GM18870 (cell line): ENCODE measurements around the gene MFAP2.

ENCODE experiments used
- ATAC-seq: cut with Tn5 transposase; IDR thresholded peaks from one replicate; pipeline ENCODE4 v1.9.1; 2021; ENCODE audit warnings: moderate library complexity; ENCODE audit not compliant: unreplicated experiment

The MFAP2 gene

GRCh38 chr1:17008208-17008855 lies 27.9 kb upstream of the MFAP2 start:
- no peak for ATAC-seq

DNA sequence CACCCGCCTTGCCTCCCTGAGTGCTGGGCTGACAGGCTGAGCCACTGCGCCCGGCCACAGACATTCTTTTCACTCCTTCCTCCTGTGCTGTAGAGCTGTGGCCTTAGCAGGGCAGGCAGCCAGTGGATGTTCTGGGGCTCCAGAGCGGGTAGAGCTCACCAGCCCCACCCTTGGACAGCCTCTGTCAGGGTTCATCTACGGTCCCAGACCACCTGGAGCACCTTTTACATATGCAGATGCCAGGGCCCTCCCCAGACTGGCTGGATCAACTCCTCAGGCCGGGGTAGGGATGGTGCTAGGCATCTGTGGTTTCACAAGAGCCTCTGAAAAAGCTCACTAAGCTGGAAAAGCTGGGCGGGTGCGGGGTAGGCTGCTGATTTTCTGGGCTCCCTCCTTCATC lies 26.7 kb upstream of the MFAP2 start:
- no peak for ATAC-seq

DNA sequence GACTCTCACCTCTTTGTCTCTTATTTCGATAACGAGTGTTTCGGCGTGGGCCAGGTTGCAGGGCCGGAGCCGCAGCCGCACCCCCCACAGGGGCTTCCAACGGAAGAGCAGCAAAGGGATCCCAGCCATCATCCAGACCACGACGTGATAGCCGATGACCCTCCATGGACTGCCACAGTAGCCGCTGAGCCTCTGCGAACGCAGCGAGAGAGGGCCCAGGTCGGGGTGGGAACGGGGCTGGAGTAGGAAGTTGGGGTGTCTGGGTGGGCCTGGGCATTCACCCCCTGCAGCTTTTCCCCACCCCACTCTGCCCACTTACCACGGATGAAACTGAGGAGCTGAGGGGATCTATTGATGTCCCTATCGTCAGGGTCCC lies 24.9 kb upstream of the MFAP2 start:
- no peak for ATAC-seq

DNA sequence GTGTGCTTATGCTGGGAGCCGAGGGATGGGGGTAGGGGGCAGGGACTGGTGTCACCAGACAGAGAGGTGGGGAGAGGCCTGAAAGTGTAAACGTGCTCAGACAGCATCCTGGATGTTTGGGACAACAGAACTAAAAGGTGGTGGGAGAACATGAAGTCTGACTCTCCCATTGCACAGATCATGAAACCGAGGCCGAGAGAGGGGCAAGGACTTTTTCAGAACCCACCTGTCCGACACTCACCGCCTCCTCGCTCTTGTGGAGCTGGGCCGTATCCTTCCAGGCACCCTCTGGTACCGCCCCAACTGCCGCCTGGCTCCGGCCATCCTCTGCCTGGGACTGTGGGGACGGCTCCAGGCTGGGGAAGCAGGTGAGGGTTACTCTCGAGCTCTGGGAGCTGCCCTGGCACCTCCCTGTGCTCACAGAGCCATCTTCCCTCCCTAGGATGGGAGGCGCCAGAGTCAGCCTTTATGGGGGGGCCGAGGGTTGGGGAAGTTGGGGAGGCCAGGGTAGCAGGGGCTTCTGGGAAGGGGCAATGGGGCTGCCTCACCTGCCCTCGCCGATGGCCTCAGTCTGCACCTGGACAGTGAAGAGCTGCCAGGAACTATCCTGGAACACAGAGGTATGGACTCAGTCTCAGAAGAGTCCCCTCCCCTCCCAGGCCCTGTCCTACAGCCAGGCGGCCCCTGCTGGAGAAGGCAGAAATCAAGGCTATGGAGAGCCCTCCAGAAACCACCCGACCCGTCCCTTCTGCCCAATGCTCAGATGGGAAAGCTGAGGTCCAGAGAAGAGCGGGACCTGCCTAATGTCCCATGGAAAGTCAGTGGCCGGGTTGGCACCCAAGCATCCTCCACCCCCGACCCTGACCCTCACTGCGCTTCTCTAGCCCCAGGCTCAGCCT lies 24.3 kb upstream of the MFAP2 start:
- ATAC-seq: no peak

DNA sequence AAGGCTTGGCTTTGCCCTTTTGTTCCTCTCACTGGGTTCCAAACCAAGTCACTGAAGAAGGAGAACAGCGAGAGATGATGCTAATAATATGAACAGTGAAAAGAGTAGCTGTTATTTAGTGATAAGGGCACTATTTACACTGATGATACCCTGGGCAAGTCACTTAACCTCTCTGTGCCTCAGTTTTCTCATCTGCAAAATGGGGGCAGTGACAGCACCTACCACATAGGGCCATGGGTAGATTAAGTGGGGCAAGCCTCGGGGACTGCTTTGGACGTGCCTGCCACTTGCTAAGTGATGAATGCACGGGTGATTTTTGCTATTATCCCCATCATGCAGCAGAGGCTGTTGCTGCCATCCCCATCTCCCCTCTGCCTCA lies 22.1 kb upstream of the MFAP2 start:
- ATAC-seq: no peak

GRCh38 chr1:17001760-17002523 lies 21.5 kb upstream of the MFAP2 start:
- ATAC-seq: no peak

- no peak for ATAC-seq
These were observed 19.4 kb upstream of the MFAP2 start for GRCh38 chr1:16999863-17000262.

DNA sequence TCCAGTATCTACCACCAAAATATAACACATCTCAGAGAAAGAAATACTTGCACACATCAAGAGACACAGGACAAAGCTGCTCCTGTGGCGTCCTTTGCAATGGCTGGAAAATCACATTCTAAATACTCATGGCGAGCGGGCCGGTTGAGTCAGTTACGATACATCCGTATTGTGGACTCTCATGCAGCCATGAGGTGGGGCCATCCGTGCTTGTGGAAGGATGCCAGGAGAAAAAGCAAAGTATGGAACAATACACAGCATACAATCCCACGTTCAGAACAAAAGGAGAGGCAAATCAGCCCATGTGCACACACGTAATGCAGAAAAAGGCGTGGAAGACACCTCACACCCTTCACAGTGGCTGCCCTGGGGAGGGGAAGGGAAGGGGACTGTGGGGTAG lies 18.2 kb upstream of the MFAP2 start:
- ATAC-seq: no peak

GRCh38 chr1:16996845-16997244 lies 16.4 kb upstream of the MFAP2 start:
- ATAC-seq: no peak

DNA sequence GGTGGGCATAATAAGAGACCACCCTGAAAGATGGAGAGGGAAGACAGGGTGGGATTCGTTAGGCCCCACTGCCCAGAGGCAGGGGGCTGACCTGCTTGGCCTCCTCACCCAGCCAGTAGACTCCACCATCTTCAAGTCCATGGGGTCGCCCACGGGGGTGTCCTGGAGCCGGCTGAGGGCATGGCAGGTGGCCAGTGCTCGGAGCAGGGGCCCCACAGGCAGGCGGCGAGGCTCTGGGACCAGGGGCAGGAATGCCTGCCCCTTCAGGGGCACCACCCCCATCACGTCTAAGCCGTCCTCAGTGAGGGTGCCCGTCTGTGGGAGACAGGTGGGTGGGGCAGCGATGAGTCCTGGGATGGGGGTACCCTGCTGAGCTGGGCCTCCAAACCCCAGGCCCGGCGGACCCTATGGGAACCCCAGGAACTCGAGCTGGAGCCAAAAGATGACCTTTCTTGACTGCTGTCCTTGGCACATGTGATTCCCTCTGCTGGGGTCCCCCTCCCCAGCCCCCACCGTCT lies 13.2 kb upstream of the MFAP2 start:
- ATAC-seq: no peak

GRCh38 chr1:16992675-16993074 lies 12.3 kb upstream of the MFAP2 start:
- no peak for ATAC-seq

DNA sequence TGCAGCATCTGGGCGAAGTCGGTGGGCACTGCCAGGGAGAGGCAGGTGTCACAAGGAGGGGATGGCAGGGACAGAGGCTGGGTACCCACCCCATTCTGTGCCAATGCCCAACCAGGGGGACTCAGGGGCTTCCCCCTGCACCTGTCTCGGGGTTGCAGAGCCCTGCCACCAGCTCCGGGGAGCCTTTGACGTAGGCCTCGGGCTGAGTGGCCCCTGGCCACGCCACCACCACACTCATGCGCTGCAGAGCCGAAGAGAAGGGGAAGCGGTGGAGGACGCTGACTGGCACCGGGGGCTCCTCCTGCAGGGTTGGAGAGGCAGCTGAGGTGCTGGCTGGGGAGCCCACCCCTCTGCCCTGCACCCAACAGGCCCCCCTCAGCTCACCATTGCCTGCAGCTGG lies 11.7 kb upstream of the MFAP2 start:
- no peak for ATAC-seq

DNA sequence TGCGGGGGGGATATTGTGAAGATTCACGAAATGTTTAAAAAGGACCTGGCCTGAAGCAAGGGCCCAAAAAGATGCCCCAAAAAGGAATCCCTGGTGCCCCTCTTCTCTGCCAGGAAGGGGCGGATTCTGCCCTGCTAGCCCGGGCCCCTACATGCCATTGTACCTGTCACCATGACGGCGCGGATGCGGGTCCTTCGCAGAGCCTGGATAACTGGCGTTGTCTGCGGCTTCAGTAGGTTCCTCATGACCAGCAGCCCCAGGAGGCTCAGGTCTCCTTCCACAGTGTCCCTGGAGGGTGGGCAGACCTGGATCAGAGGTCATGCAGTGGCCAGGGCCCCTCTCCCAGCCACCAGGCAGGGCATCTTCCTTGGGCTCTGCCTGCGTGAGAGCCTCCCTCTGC lies 11.2 kb upstream of the MFAP2 start:
- no peak for ATAC-seq

GRCh38 chr1:16989676-16990391 lies 9.4 kb upstream of the MFAP2 start:
- no peak for ATAC-seq

GRCh38 chr1:16988210-16988609 lies 7.8 kb upstream of the MFAP2 start:
- no peak for ATAC-seq

GRCh38 chr1:16986962-16987361 lies 6.5 kb upstream of the MFAP2 start:
- ATAC-seq: no peak

DNA sequence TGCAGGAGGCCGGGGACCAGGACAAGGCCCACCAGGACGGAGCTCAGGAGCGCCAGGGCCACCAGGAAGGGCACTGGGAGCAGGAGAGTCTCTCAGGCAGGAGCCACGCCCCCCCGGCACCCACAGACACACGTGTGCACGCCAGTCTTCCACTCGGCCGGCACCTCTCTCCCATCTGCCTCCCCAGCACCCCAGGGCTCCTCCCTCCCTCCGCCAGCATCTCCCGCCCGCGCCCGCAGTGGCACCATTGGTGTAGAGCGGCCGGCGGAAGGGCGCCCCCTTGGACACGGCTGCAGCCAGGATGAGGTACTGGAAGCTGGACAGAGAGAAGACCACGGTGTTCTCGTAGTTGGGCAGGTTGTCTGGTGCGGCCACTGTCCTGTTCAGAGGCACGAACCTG lies 6.1 kb upstream of the MFAP2 start:
- ATAC-seq: no peak

- ATAC-seq: no peak
These were observed 5.7 kb upstream of the MFAP2 start for GRCh38 chr1:16986113-16986512.

GRCh38 chr1:16984717-16985116 lies 4.3 kb upstream of the MFAP2 start:
- no peak for ATAC-seq

- no peak for ATAC-seq
These were observed 3.2 kb upstream of the MFAP2 start for GRCh38 chr1:16983649-16984048.

DNA sequence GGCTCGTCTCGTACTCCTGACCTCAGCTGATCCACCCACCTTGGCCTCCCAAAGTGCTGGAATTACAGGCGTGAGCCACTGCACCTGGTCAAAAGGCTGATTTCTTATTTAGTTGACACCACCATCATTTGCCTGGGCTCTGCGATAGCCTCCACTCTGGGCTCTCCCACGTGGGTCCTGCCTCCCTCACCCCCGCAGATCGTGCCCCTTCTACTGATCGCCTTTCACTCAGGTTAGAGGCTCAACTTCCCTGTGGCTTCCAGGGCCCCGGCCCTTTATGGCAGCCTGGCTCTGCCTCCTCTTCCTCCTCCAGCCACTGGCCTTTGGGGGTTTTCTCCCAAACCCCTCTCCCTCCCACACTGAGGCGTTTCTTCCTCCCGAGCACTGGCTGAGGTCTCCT lies 2.5 kb upstream of the MFAP2 start:
- ATAC-seq: no peak
